K562 (cell line): ENCODE results near the gene MYOM1. TPM values are rescaled to one million over a fixed set of nuclear protein-coding genes. Genes with fewer than 3 reads are reported as not detected.

ENCODE experiments used
- ATAC-seq: fragments of 200-7000 bp; cut with Tn5 transposase; 3 replicates; pipeline ENCODE4 v1.9.1; 2020; ENCODE audit warnings: moderate library complexity
- BruUV-seq: library from RNA; stranded (reverse); fragments of 400-500 nt; replicated peaks from 2 replicates; lab custom pipeline; 2021; lab: Mats Ljungman, UMichigan
- CTCF ChIA-PET: fragments of 300-600 bp; formaldehyde crosslinking; extraction: SDS; loops from one replicate; lab custom pipeline; 2021; ENCODE audit warnings: low intra/inter-chr PET ratio; lab: Yijun Ruan, JAX
- POLR2A ChIA-PET: fragments of 300-600, 350-650 bp; sonication (Branson Sonifier 250); formaldehyde crosslinking; extraction: SDS; loops from one replicate; lab custom pipeline; 2021; ENCODE audit warnings: antibody characterized with exemption, inconsistent platforms; lab: Yijun Ruan, JAX
- DNase-seq, 4 experiments: peaks; one replicate each; pipeline versions ENCODE4 v3.0.0 to v3.0.0-alpha.2; 2011 to 2018; ENCODE audit warnings: low spot score in 3 of 4, mixed read lengths in 3 of 4; ENCODE audit errors: extremely low read depth in 1 of 4
- FAIRE-seq: peaks from 2 replicates; lab custom pipeline; 2011; peaks lifted over from hg19 to GRCh38; lab: Jason Lieb, UNC
- H2AFZ ChIP-seq: 2 replicates; pipeline ENCODE4 v1.6.0; 2011; ENCODE audit warnings: low read depth, low read length, control low read depth, inconsistent platforms
- H3K27ac ChIP-seq: fragments of 200-600 bp; 3 replicates; pipeline ENCODE4 v1.8.0; 2011; ENCODE audit warnings: low read depth, mild to moderate bottlenecking, control low read depth, inconsistent platforms, low read length, moderate library complexity, mixed read lengths; ENCODE audit errors: extremely low read depth
- H3K27me3 ChIP-seq, 2 experiments: fragments of 300-600 bp in 1 of 2; 2 replicates in 1 of 2; 3 replicates in 1 of 2; pipeline versions ENCODE4 v1.6.0 to v1.8.0; 2011; ENCODE audit warnings: inconsistent platforms in 2 of 2, low read length in 2 of 2, mild to moderate bottlenecking in 1 of 2, mixed read lengths in 1 of 2, moderate library complexity in 1 of 2; ENCODE audit not compliant: control insufficient read depth in 2 of 2, insufficient read depth in 2 of 2
- H3K36me3 ChIP-seq: fragments of 300-600 bp; 3 replicates; pipeline ENCODE4 v1.8.0; 2011; ENCODE audit warnings: mild to moderate bottlenecking, low read length, inconsistent platforms; ENCODE audit not compliant: control insufficient read depth, insufficient read depth
- H3K4me1 ChIP-seq, 2 experiments: fragments of 200-600 bp in 1 of 2; replicated peaks in 1 of 2; 2 replicates in 1 of 2; 3 replicates in 1 of 2; pipeline versions ENCODE4 v1.5.1 to v1.8.0; 2011; ENCODE audit warnings: inconsistent platforms in 2 of 2, low read length in 2 of 2, mild to moderate bottlenecking in 1 of 2, mixed read lengths in 1 of 2, moderate library complexity in 1 of 2; ENCODE audit not compliant: control insufficient read depth in 2 of 2, insufficient read depth in 2 of 2
- H3K4me2 ChIP-seq: 2 replicates; pipeline ENCODE4 v1.6.1; 2011; ENCODE audit warnings: low read length, control low read depth, inconsistent platforms, mixed read lengths; ENCODE audit not compliant: insufficient read depth
- H3K4me3 ChIP-seq: fragments of 200-600 bp; sonication (generic), shearing (Covaris generic); 2 replicates; pipeline ENCODE4 v1.5.1; 2016; ENCODE audit warnings: control low read depth, inconsistent platforms
- H3K79me2 ChIP-seq: fragments of 200-600 bp; 3 replicates; pipeline ENCODE4 v1.8.0; 2011; ENCODE audit warnings: low read length, inconsistent platforms; ENCODE audit not compliant: control insufficient read depth, insufficient read depth
- H3K9ac ChIP-seq, 2 experiments: 2 replicates each; pipeline versions ENCODE4 v1.6.0 to v1.6.1; 2011; ENCODE audit warnings: low read depth in 2 of 2, low read length in 2 of 2, control low read depth in 1 of 2, inconsistent platforms in 1 of 2, mild to moderate bottlenecking in 1 of 2, mixed read lengths in 1 of 2; ENCODE audit not compliant: insufficient read depth in 1 of 2
- H3K9me1 ChIP-seq: one replicate; pipeline ENCODE4 v1.6.0; 2011; ENCODE audit warnings: inconsistent platforms, mild to moderate bottlenecking, low read length, moderate library complexity; ENCODE audit not compliant: control insufficient read depth, insufficient read depth
- H3K9me3 ChIP-seq: replicated peaks from 2 replicates; pipeline ENCODE4 v1.5.1; 2011; ENCODE audit warnings: low read depth, low read length, inconsistent platforms; ENCODE audit not compliant: control insufficient read depth, insufficient read depth
- H4K20me1 ChIP-seq: replicated peaks from 2 replicates; pipeline ENCODE4 v1.6.1; 2011; ENCODE audit warnings: low read length, inconsistent platforms, mixed read lengths; ENCODE audit not compliant: control insufficient read depth, insufficient read depth
- CBFA2T3 ChIP-seq: fragments of 450-650 bp; IDR thresholded peaks from 2 replicates; pipeline ENCODE4 v1.6.1; 2017
- CREB5 ChIP-seq: fragments of 250-450 bp; sonication (Bioruptor Pico); IDR thresholded peaks from 2 replicates; pipeline ENCODE4 v1.5.0; 2020; ENCODE audit warnings: mild to moderate bottlenecking
- ELK3 ChIP-seq: fragments of 450-650 bp; formaldehyde crosslinking; IDR thresholded peaks from 2 replicates; pipeline ENCODE4 v1.4.0; 2020; ENCODE audit warnings: mild to moderate bottlenecking
- GATA2 ChIP-seq: sonication (generic); formaldehyde crosslinking; IDR thresholded peaks from 2 replicates; pipeline ENCODE4 v1.4.0; 2020; ENCODE audit warnings: mild to moderate bottlenecking, missing genetic modification reagents
- NCOR1 ChIP-seq: fragments of 450-650 bp; IDR thresholded peaks from 2 replicates; pipeline ENCODE4 v1.6.1; 2016; ENCODE audit warnings: mild to moderate bottlenecking, moderate library complexity
- POLR2AphosphoS5 ChIP-seq: IDR thresholded peaks from 2 replicates; pipeline ENCODE4 v1.6.1; 2011; ENCODE audit warnings: mild to moderate bottlenecking, low read depth, low read length, moderate library complexity; ENCODE audit not compliant: control insufficient read depth, insufficient read depth
- REST ChIP-seq, 2 experiments: fragments of 450-650 bp; formaldehyde crosslinking in 1 of 2; IDR thresholded peaks; 2 replicates each; pipeline versions ENCODE4 v1.4.0 to v1.6.1; 2014 to 2020; ENCODE audit warnings: mild to moderate bottlenecking in 2 of 2, borderline replicate concordance in 1 of 2, low read depth in 1 of 2
- SOX6 ChIP-seq: fragments of 450-650 bp; IDR thresholded peaks from 2 replicates; pipeline ENCODE4 v1.6.1; 2014; ENCODE audit warnings: mild to moderate bottlenecking
- ZBTB9 ChIP-seq: fragments of 450-650 bp; formaldehyde crosslinking; IDR thresholded peaks from 2 replicates; pipeline ENCODE4 v1.4.0; 2020; ENCODE audit warnings: mild to moderate bottlenecking, moderate library complexity
- WGBS: fragments of 100-300 bp; shearing (Covaris generic); methylation state at CpG from one replicate; pipeline ENCODE4 v1.1.6; 2016; ENCODE audit warnings: low coverage, mixed read lengths; ENCODE audit not compliant: insufficient coverage; ENCODE audit errors: missing lambda C conversion rate; 5-methylcytosine and 5-hydroxymethylcytosine counted together
- in situ Hi-C: fragments of 300-500 bp; cut with MboI; formaldehyde crosslinking; loops from 4 replicates; pipeline ENCODE4 v1.15.0; 2018; ENCODE audit warnings: inconsistent platforms, mixed read lengths
- intact Hi-C: fragments of 100-400 bp; cut with micrococcal nuclease; formaldehyde crosslinking; loops from 2 replicates; pipeline ENCODE4 v1.14.2; 2022
- polyA plus RNA-seq, 8 experiments: library from polyadenylated mRNA; depleted of rRNA in 4 of 8; stranded (reverse) in 5 of 8; unstranded in 3 of 8; fragments of >200 nt; fragmentation: Nextera tagmentation in 2 of 8; fragmentation: Illumina TruSeq in 1 of 8; extraction: Ambion mirVana in 2 of 8; extraction: Trizol in 1 of 8; gene quantifications; 2 replicates each; pipeline versions ENCODE4 v1.2.1 to v1.2.3, GENCODE V29; 2011 to 2014; ENCODE audit warnings: inconsistent platforms in 1 of 8, missing spikeins in 1 of 8
- total RNA-seq, 7 experiments: library from RNA; depleted of rRNA in 6 of 7; stranded (reverse); fragments of >200 nt in 6 of 7; fragmentation: Illumina TruSeq in 2 of 7; extraction: Trizol in 2 of 7; gene quantifications; 2 replicates each; pipeline versions ENCODE4 v1.2.1 to v1.2.3, GENCODE V29; 2011 to 2021; ENCODE audit warnings: low replicate concordance in 1 of 7

The MYOM1 gene
- total and polyA plus RNA-seq, 9 of the 15 experiments (the other 6 are each of a cell fraction or from before 2014, with no cell fraction given), result 0.01 to 0.62 (median 0.25) TPM

- no peaks in the 10 kb centered on the region for H3K9me3 ChIP-seq
- WGBS, result 24% methylated on average over 9 of the region's 9 CpGs
- DNase-seq, result peak in 1 of 4 experiments; percentile 21
- ChIA-PET CTCF (no interaction called here), POLR2A (interaction anchor here (0.6 to 1.2 kb wide), 5 partner anchors 8 to 125 kb away, joined by 3 read pairs; no protein-coding TSS in a partner anchor)
- peaks cover 4 to 10% of the 10 kb centered on the region in 2 experiments; a peak in 3 of 5 replicates for H3K4me1 ChIP-seq
- peak overlapping the region; percentile 71 for H2AFZ ChIP-seq
- no peak for ATAC-seq
- no peaks in the 10 kb centered on the region; a peak in 1 of 5 replicates for H3K27me3 ChIP-seq
- H3K27ac ChIP-seq, result no peak overlapping the region
- peak overlapping the region; percentile 26; the same call in 1 of the 2 replicates for H3K4me2 ChIP-seq
- H3K9me1 ChIP-seq, result no peaks in the 10 kb centered on the region
- in situ Hi-C loops (no loop called here), intact Hi-C loops (loop anchor here (2.0 kb wide), 1 partner anchor 126 kb away; the partner anchor contains the start of gene MYL12A)
- no peaks in the 10 kb centered on the region for H4K20me1 ChIP-seq
- H3K36me3 ChIP-seq, result no peaks in the 10 kb centered on the region
- H3K9ac ChIP-seq, result peak overlapping the region in 1 of 2 experiments; percentile 54; a peak in 1 of 4 replicates
- BruUV-seq, result no TSS peak
- H3K4me3 ChIP-seq, result no peak overlapping the region
- FAIRE-seq, result no peak
- no peaks in the 10 kb centered on the region for H3K79me2 ChIP-seq
- TF ChIP-seq GATA2 (CRISPR knock-in tag) (no peak), NCOR1 (no peak), CBFA2T3 (peak; percentile 10; the same call in 1 of the 2 replicates), POLR2AphosphoS5 (no peak), REST (IDR thresholded peaks at IDR 0.05; ENCODE audit: borderline replicate concordance) (no peak), REST (CRISPR knock-in tag; IDR thresholded peaks at IDR 0.05; ENCODE audit: low read depth) (no peak), CREB5 (CRISPR knock-in tag) (no peak), SOX6 (peak; percentile 1; the same call in 1 of the 2 replicates), ELK3 (CRISPR knock-in tag) (no peak), ZBTB9 (CRISPR knock-in tag) (no peak)
Measured at GRCh38 chr18:3120356-3120755, 99.4 kb downstream of the MYOM1 start.
